Measurements from ENCODE around the gene PLXNA2.

The PLXNA2 gene

DNA sequence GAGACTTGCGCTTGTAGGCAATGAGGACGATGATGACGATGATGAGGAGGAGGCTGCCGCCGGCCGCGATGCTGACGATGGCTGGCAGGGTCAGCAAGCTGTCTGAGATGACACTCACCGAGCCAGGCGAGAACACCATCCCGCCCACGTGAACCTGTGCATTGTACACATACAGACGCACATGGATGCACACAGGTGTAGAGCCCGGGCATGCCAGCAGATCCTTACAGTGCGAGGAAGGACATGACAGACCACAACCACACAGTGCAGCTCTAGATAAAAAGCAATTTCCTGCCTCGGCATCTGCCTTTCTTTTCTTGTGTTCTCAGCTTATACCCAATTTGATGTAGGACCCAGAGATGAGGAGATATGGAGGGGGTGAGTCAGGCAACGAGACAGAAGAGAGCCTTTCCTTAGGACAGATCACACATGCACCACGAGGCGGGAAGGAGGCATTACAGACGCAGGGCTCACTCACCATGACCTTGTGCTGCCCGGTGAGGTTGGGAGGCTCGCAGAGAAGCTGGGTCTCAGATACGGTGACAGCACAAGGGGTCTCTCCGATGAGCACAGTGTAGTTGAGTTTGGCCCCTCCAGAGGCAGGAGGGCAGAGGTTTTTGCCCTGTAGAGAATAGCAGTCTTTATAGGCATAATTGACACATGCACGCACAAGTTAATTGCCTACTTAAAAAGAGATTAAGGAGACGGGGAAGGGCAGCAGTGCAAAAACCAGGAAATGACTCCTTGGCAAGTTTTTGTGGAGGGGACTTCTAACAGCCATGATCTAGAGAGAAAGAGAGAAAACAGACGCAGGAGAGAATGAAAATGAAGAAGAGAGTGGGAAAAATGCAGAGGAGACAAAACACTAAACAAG is 199.4 kb downstream of the PLXNA2 start:
- no peaks in the 10 kb centered on the region for H3K9me3 ChIP-seq (ENCODE audit: severe bottlenecking)
- no peaks in the 10 kb centered on the region for H3K4me1 ChIP-seq (ENCODE audit: insufficient read depth, poor library complexity, severe bottlenecking)
- no peak overlapping the region for H3K4me3 ChIP-seq (ENCODE audit: severe bottlenecking)
- H3K36me3 ChIP-seq (ENCODE audit: low read depth) = no peaks in the 10 kb centered on the region; the same call in 1 of the 2 replicates
- ATAC-seq (ENCODE audit: low read depth) (no peak), DNase-seq (ENCODE audit: low spot score) (no peak)
- H3K27me3 ChIP-seq (ENCODE audit: insufficient read depth, poor library complexity, severe bottlenecking) = no peaks in the 10 kb centered on the region
- H3K27ac ChIP-seq (ENCODE audit: poor library complexity, severe bottlenecking) = no peak overlapping the region
- TF ChIP-seq, protein P1, sequence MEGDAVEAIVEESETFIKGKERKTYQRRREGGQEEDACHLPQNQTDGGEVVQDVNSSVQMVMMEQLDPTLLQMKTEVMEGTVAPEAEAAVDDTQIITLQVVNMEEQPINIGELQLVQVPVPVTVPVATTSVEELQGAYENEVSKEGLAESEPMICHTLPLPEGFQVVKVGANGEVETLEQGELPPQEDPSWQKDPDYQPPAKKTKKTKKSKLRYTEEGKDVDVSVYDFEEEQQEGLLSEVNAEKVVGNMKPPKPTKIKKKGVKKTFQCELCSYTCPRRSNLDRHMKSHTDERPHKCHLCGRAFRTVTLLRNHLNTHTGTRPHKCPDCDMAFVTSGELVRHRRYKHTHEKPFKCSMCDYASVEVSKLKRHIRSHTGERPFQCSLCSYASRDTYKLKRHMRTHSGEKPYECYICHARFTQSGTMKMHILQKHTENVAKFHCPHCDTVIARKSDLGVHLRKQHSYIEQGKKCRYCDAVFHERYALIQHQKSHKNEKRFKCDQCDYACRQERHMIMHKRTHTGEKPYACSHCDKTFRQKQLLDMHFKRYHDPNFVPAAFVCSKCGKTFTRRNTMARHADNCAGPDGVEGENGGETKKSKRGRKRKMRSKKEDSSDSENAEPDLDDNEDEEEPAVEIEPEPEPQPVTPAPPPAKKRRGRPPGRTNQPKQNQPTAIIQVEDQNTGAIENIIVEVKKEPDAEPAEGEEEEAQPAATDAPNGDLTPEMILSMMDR (IDR thresholded peaks at IDR 0.05; ENCODE audit: poor library complexity, severe bottlenecking) = no peak

- DNase-seq (ENCODE audit: low spot score) = no peak
- H3K36me3 ChIP-seq (ENCODE audit: low read depth) = peaks cover 2% of the 10 kb centered on the region
- H3K4me1 ChIP-seq (ENCODE audit: insufficient read depth, poor library complexity, severe bottlenecking) = no peaks in the 10 kb centered on the region
- TF ChIP-seq, protein P1 (IDR thresholded peaks at IDR 0.05; ENCODE audit: poor library complexity, severe bottlenecking) = no peak
- H3K4me3 ChIP-seq (ENCODE audit: severe bottlenecking) = no peak overlapping the region
- H3K27ac ChIP-seq (ENCODE audit: poor library complexity, severe bottlenecking) = no peak overlapping the region
- H3K9me3 ChIP-seq (ENCODE audit: severe bottlenecking) = no peaks in the 10 kb centered on the region
- H3K27me3 ChIP-seq (ENCODE audit: insufficient read depth, poor library complexity, severe bottlenecking) = no peaks in the 10 kb centered on the region
- ATAC-seq (ENCODE audit: low read depth) = no peak
Measured at GRCh38 chr1:208043691-208044181, 200.4 kb downstream of the PLXNA2 start.

DNA sequence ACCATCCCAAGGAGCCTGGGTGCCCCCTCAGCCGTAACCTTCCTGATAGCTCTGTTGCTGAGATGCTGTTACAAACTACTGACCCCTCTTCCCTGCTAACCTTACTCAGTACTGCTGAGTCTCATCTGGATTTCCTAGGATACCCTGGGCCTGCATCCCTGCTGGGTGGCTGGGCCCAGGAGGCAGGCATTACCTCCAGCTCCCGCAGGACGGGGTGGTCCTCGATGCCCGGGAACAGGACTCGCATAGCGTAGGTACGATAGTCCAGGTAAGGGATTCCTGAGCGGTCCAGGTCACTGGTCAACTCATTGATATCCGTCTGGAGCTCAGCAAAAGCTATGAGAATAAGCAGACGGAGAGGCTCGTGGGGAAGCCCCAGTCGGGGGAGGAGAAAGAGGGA is 201.3 kb downstream of the PLXNA2 start:
- H3K27ac ChIP-seq (ENCODE audit: poor library complexity, severe bottlenecking) = no peak overlapping the region
- no peak for DNase-seq (ENCODE audit: low spot score)

DNA sequence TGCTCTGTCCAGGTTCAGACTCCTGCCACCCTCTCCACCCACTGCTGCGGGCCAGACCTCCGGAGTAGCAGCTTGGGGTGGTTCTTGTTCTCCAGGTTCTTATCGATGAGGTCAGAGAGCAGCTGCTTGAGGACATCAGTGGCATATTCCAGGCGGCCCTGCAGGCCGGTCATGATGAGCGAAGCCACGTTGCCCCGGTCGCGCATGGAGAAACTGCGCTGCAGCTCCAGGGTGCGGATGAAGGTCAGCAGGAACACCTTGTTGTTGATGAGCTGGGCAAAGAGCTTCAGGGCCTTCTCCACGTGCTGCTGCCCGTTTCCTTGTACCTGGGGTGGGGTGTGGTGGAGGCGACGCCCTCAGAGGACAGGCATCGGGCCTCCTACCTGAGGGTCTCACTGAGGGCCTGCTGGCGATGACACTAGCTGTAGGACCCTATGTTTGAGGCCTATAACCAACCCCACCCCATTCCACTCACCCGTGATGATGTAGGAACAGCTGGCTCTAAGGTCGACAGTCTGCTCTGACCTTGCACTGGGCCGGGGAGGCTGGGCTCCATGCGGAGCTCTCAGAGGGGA is 202.1 kb downstream of the PLXNA2 start:
- ATAC-seq (ENCODE audit: low read depth) (no peak), DNase-seq (ENCODE audit: low spot score) (no peak)
- no peak overlapping the region for H3K27ac ChIP-seq (ENCODE audit: poor library complexity, severe bottlenecking)
- no peak overlapping the region for H3K4me3 ChIP-seq (ENCODE audit: severe bottlenecking)
- no peaks in the 10 kb centered on the region for H3K27me3 ChIP-seq (ENCODE audit: insufficient read depth, poor library complexity, severe bottlenecking)
- H3K36me3 ChIP-seq (ENCODE audit: low read depth) = peaks cover 4% of the 10 kb centered on the region
- no peaks in the 10 kb centered on the region for H3K4me1 ChIP-seq (ENCODE audit: insufficient read depth, poor library complexity, severe bottlenecking)
- no peaks in the 10 kb centered on the region for H3K9me3 ChIP-seq (ENCODE audit: severe bottlenecking)
- TF ChIP-seq, protein P1 (IDR thresholded peaks at IDR 0.05; ENCODE audit: poor library complexity, severe bottlenecking) = no peak

More for the DNA sequence above, 201.3 kb downstream of the PLXNA2 start:
- Histone ChIP-seq H3K9me3 (ENCODE audit: severe bottlenecking) (no peaks in the 10 kb centered on the region), H3K27me3 (ENCODE audit: insufficient read depth, poor library complexity, severe bottlenecking) (no peaks in the 10 kb centered on the region), H3K4me1 (ENCODE audit: insufficient read depth, poor library complexity, severe bottlenecking) (no peaks in the 10 kb centered on the region), H3K36me3 (ENCODE audit: low read depth) (peaks cover 4% of the 10 kb centered on the region), H3K4me3 (ENCODE audit: severe bottlenecking) (no peak overlapping the region)
- TF ChIP-seq, protein P1 (IDR thresholded peaks at IDR 0.05; ENCODE audit: poor library complexity, severe bottlenecking) = no peak
- no peak for ATAC-seq (ENCODE audit: low read depth)
